NCI-H1092 treated with DMSO at 0.1 percent for 48 hours (cell line): ENCODE results near the gene AP1S3.
"Not testable (repeated sequence)": the region's sequence is repeated elsewhere in the genome, so short reads cannot be mapped to it uniquely, and the experiment has no call there.

Experiments used
- DNase-seq: peaks from one replicate; lab custom pipeline; 2025; lab: John Stamatoyannopoulos, UW

Gene AP1S3

GRCh38 chr2:223853425-223853837, 16.0 kb upstream of the AP1S3 start:
- DNase-seq: no peak

DNA sequence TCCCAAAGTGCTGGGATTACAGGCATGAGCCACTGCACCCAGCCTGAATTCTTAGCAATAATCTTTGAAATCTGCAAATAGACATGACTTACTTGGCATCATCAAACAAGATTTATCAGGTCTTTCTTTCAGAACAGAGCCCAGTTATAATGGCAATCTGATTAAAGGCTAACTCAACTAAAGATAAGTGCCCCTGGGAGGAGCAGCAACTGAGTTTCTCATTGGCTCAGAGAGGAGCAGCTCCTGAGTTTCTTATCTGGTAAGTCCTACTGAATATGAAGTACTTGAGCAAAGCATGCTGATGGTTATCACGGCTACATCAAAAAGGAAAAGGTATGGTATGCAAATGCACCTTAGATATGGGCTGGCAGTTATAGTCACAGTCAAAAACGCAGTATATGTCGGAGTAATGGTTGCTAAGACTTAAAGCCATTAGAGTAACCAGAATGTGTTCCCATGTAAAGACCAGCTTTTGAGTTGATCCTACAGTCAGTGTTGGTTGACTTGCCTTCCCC, 15.0 kb upstream of the AP1S3 start:
- no peak for DNase-seq

GRCh38 chr2:223847410-223847809, 10.0 kb upstream of the AP1S3 start:
- no peak for DNase-seq

DNA sequence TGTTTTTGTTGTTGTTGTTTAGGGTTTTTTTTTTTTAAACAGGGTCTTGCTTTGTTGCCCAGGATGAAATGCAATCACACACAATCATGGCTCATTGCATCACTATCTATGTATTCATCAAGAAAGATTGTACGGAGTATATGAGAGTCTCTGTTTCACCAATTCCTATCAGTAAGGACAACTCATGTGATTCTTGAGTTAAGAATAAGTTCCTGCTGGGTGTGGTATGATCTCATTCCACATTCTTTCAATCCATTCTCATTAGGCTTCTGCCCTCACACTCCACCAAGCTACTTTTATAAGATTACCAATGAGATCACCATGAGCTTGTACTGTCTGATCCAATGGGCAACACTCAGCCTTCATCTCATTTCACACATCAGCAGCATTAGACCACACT, 9.1 kb upstream of the AP1S3 start:
- DNase-seq: no peak

DNA sequence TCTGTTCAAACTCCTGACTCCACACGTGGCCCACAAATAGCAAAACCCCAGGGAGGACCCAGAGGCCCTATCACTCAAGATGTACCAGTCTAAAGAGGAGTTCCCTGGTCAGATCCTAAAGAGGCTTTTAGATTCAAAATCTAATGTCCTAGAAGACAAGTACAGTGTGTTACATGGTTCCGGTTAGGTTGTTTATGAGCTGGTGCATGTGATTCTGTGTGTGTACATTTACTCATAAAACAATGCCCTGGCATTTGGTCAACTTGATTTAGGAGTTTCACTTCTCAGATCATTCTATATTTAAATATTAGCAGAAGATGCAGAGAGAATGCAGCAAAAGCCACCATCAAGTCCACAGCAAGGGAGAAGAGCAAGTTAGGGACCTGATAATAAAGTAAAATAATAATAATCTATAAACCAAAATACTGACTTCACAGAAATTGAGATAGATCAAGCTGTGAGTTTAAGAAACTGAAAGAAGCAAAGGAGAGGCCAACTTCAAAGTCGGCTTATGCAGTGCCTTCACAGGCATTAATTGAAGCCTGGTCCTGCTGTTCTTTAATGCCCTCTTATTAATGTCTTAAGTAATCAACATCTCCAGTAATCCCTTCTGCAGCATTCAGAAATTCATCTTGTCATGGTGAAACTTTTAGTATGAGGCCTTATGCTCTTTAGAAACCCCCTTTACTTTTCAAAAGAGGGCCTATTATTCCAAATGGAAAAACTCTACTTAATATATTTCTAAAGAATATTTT, 4.2 kb upstream of the AP1S3 start:
- no peak for DNase-seq

GRCh38 chr2:223835701-223836532, 1.5 kb downstream of the AP1S3 start:
- no peak for DNase-seq

DNA sequence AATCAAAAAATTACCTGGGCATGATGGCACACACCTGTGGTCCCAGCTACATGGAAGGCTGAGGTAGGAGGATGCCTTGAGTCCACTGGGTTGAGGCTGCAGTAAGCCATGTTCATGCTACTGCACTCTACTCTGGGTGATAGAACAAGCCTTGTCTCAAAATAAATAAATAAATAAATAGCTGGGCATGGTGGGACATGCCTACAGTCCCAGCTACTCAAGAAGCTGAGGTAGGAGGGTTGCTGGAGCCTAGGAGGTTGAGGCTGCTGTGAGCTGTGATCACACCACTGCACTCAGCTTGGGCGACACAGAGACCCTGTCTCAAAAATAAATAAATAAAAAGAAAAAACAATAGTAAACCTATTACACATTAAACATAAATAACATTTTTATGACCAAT, 3.0 kb downstream of the AP1S3 start:
- no peak for DNase-seq

DNA sequence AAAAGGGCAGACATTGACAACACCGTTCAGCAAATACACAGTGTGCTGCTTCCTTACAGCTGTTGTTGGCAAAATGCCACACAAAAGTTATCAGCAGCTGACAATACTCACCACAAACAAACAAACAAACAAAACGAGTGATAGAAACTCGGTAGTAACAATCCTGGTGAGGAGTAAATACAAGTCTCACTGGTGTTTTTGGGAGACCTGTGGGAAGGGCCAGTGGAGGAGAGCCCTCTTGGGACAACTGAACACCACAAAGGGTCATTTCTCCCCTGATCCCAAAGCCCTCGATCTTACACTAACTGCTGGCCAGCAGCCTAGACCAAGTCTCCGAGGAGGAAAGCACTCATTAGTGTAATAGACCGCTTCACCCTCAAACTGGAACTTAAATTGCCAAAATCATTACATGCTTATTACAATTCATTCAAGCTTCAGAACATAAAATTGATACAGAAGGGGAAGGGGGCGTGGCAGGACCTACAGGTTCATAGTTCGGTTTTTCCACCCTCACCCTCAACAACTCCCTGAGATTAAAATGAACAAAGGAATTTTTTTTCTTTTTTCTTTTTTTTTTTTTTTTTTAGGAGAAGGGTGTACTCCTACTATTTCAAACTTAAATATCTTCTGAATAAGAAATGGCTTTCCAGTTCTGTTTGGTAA, 5.0 kb downstream of the AP1S3 start:
- no peak for DNase-seq

DNA sequence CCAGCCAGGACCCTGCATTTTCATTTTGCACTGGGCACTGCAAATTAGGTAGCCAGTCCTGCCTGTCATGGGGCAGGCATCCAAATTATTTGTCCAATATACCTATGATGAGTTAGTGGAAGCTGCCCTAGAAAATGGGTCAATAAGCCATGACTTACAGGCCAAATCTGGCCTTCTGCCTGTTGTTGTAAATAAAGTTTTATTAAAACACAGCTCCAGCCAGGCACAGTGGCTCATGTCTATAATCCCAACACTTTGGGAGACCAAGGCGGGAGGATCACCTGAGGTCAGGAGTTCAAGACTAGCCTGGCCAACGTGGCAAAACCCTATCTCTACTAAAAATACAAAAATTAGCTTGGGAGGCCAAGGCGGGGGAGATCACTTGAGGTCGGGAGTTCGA, 8.3 kb downstream of the AP1S3 start:
- no peak for DNase-seq

- DNase-seq: no peak
Observed at GRCh38 chr2:223828314-223828713, 9.1 kb downstream of the AP1S3 start.

DNA sequence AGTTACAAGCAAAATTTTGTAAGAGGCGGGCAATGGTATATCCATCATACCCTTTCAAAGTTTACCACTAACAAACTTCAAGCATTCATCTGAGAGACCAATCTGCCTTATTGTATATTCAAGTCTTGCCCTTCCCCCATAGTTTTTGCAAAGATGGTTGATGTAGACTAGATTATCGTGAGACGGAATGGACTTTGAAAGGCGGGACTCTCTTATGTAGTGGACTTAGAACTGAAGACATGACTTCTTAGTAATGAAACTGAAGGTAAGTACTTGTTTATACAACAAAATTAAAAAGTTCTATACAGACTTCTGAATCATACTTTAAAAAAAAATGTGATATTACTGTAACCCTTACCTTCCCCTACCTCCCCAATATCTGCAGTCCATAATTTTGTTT, 10.4 kb downstream of the AP1S3 start:
- DNase-seq: no peak

- no peak for DNase-seq
Observed at GRCh38 chr2:223824301-223824700, 13.1 kb downstream of the AP1S3 start.

- no peak for DNase-seq
Observed at GRCh38 chr2:223822818-223823217, 14.6 kb downstream of the AP1S3 start.

DNA sequence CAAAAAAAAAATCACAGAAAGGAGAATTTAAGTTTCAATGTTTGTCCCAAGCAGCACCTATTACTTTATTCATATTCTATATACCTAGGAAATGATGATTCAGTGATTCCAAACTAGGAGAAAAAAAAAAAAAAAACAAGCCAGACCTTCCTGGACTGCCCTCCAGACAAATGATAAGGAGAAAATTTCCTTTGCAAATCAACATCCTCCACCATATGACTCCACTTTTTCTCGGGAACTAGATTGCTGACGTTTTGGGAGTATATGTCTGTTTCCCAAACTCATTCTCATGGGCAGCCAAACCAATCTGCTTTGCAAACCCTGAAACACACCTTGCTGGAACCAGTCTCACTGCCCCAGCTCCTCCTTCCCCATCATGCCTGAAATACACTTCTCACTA, 16.8 kb downstream of the AP1S3 start:
- no peak for DNase-seq

DNA sequence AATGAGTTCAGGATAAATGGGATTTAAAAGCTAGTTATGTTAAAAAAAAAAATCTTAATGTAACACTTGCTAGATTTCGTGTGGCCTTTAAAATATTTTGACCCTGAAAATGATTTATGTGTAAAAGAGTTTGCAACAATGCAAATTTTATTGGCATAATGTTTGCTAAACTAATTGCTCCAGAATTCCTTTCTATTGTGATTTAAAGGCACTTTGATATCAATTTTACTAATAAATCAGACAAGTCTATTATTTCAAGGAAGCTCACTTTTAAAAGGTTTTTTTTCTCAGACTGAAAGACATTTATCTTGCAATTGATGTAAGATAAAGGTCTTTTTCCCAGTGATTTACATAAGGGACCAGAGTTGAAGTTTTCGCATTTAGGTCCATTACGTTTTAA, 17.5 kb downstream of the AP1S3 start:
- DNase-seq: no peak

- no peak for DNase-seq
Observed at GRCh38 chr2:223815884-223816570, 21.4 kb downstream of the AP1S3 start.

GRCh38 chr2:223815186-223815883, 22.0 kb downstream of the AP1S3 start:
- no peak for DNase-seq

GRCh38 chr2:223814764-223815163, 22.6 kb downstream of the AP1S3 start:
- not testable (repeated sequence) for DNase-seq

DNA sequence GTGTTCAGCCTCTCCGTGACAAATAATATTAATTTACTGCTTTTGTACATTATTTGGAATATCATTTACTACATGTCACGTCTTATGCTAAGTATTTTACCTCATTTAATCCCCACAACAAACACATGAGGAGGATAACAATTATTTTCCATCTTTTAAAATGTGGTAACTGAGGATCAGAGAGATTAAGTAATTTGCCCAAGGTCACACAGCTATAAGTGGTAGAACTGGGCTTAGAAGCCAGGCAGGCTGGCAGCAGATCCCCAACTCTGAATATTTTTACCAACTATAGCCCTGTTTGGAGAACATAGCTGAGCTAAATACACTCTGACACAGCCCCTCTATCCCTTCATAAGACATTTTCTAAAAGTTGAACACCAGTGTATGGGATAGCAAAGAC, 24.1 kb downstream of the AP1S3 start:
- DNase-seq: no peak

GRCh38 chr2:223811757-223812156, 25.6 kb downstream of the AP1S3 start:
- DNase-seq: no peak

DNA sequence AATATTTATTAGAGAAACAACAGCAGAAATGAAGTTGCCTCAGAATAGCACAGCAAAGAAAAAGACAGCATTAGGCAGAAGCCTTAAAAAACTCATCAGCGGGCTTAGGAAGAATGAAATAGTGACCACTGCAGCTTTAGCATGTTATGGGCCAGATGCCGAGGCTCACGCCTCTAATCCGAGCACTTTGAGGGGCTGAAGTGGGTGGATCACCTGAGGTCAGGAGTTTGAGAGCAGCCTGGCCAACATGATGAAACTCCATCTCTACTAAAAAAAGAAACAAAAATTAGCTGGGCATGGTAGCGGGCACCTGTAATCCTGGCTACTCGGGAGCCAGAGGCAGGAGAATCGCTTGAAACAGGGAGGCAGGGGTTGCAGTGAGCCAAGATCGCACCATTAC, 32.4 kb downstream of the AP1S3 start:
- DNase-seq: no peak
